Measurements from ENCODE around the gene CLDN5. TPM values are rescaled to one million over a fixed set of nuclear protein-coding genes. Genes with fewer than 3 reads are reported as not detected.

Gene CLDN5
- total and polyA plus RNA-seq, 8 donors: 13.1 to 67.7 (median 45.2) TPM

- peak in 1 of 2 donors; percentile 2 for DNase-seq
- intact Hi-C loops (cut with DNase I; ENCODE audit: low total_unique reads): no loop called here
- Histone ChIP-seq H3K4me1 (peaks cover 17 to 28% (median 20%) of the 10 kb centered on the region in 4 donors), H3K27me3 (peaks cover 15 to 30% (median 27%) of the 10 kb centered on the region in 3 donors), H3K4me3 (no peak overlapping the region), H3K9me3 (no peaks in the 10 kb centered on the region), H3K27ac (no peak overlapping the region), H3K36me3 (no peaks in the 10 kb centered on the region)
- 87 to 96% (median 95%) methylated on average over 6 of the region's 6 CpGs for WGBS, 5 donors
- no peak for TF ChIP-seq EP300 (IDR thresholded peaks at IDR 0.05)
Measured at GRCh38 chr22:19520007-19520406, 4.2 kb downstream of the CLDN5 start.

- H3K27ac ChIP-seq: no peak overlapping the region
- H3K27me3 ChIP-seq: peaks cover 10 to 23% (median 19%) of the 10 kb centered on the region in 3 donors
- H3K4me3 ChIP-seq: no peak overlapping the region
- 86 to 93% (median 92%) methylated on average over 16 to 17 of the region's 17 CpGs for WGBS, 5 donors
- H3K4me1 ChIP-seq: peaks cover 13 to 21% (median 15%) of the 10 kb centered on the region in 4 donors
- no peaks in the 10 kb centered on the region for H3K9me3 ChIP-seq
- H3K36me3 ChIP-seq: no peaks in the 10 kb centered on the region
- no peak for TF ChIP-seq CTCF (IDR thresholded peaks at IDR 0.05)
- TF ChIP-seq POLR2AphosphoS5 (IDR thresholded peaks at IDR 0.05): no peak
- no peak for TF ChIP-seq EP300 (IDR thresholded peaks at IDR 0.05)
- no peak for TF ChIP-seq POLR2A (IDR thresholded peaks at IDR 0.05)
- DNase-seq: peak in 1 of 2 donors; percentile 18
- intact Hi-C loops (cut with DNase I; ENCODE audit: low total_unique reads): no loop called here
Measured at GRCh38 chr22:19519041-19519926, 4.9 kb downstream of the CLDN5 start.

GRCh38 chr22:19518635-19519034 is 5.6 kb downstream of the CLDN5 start:
- intact Hi-C loops (cut with DNase I; ENCODE audit: low total_unique reads): no loop called here
- TF ChIP-seq POLR2AphosphoS5 (IDR thresholded peaks at IDR 0.05) (no peak), POLR2A (IDR thresholded peaks at IDR 0.05) (no peak), EP300 (IDR thresholded peaks at IDR 0.05) (no peak), CTCF (IDR thresholded peaks at IDR 0.05) (no peak)
- peaks cover 5 to 17% (median 13%) of the 10 kb centered on the region in 3 donors for H3K27me3 ChIP-seq
- no peaks in the 10 kb centered on the region for H3K36me3 ChIP-seq
- no peaks in the 10 kb centered on the region for H3K9me3 ChIP-seq
- H3K4me1 ChIP-seq: peaks cover 7 to 15% (median 8%) of the 10 kb centered on the region in 4 donors
- no peak overlapping the region for H3K27ac ChIP-seq
- H3K4me3 ChIP-seq: no peak overlapping the region
- no peak for DNase-seq
- WGBS, 5 donors: 87 to 96% (median 92%) methylated on average over 10 of the region's 10 CpGs

- no peak overlapping the region for H3K4me3 ChIP-seq
- 89 to 93% (median 92%) methylated on average over 6 to 12 of the region's 12 CpGs for WGBS, 5 donors
- H3K27me3 ChIP-seq: peaks cover 0 to 11% (median 7%) of the 10 kb centered on the region in 3 donors
- H3K9me3 ChIP-seq: no peaks in the 10 kb centered on the region
- no peaks in the 10 kb centered on the region for H3K36me3 ChIP-seq
- peaks cover under 1 to 9% (median 3%) of the 10 kb centered on the region in 4 donors for H3K4me1 ChIP-seq
- intact Hi-C loops (cut with DNase I; ENCODE audit: low total_unique reads): no loop called here
- no peak for DNase-seq
- no peak overlapping the region for H3K27ac ChIP-seq
- no peak for TF ChIP-seq POLR2AphosphoS5 (IDR thresholded peaks at IDR 0.05)
- TF ChIP-seq POLR2A (IDR thresholded peaks at IDR 0.05): no peak
- no peak for TF ChIP-seq EP300 (IDR thresholded peaks at IDR 0.05)
- no peak for TF ChIP-seq CTCF (IDR thresholded peaks at IDR 0.05)
Measured at GRCh38 chr22:19517919-19518611, 6.1 kb downstream of the CLDN5 start.

Measured in stomach (tissue), 9 donors.